ENCODE measurements around the gene MALT1.
"Not testable (repeated sequence)": the region's sequence is repeated elsewhere in the genome, so short reads cannot be mapped to it uniquely, and the experiment has no call there.

Gene MALT1

GRCh38 chr18:58766946-58767345 lies 95.7 kb downstream of the MALT1 start:
- Mint-ChIP-seq H3K27me3 (ENCODE audit: low read depth) (peaks cover 43% of the 10 kb centered on the region), H3K4me3 (no peak overlapping the region), H3K4me1 (peaks cover 17% of the 10 kb centered on the region), H3K9me3 (no peaks in the 10 kb centered on the region), H3K27ac (no peak overlapping the region), H3K36me3 (ENCODE audit: low read depth) (no peaks in the 10 kb centered on the region)
- no peak for TF ChIP-seq CTCF (IDR thresholded peaks at IDR 0.05; ENCODE audit: unreplicated experiment in 3 of 3)

- Mint-ChIP-seq H3K27me3 (ENCODE audit: low read depth) (peaks cover 51% of the 10 kb centered on the region), H3K9me3 (no peaks in the 10 kb centered on the region), H3K4me1 (peaks cover 13% of the 10 kb centered on the region), H3K4me3 (peak overlapping the region; percentile 56 to 69 (median 63)), H3K36me3 (ENCODE audit: low read depth) (no peaks in the 10 kb centered on the region), H3K27ac (peak overlapping the region in 1 of 3 experiments; percentile 48)
- TF ChIP-seq CTCF (IDR thresholded peaks at IDR 0.05; ENCODE audit: unreplicated experiment in 3 of 3) = peak; percentile 83 to 97 (median 88)
Measured at GRCh38 chr18:58768293-58768974, 97.2 kb downstream of the MALT1 start.

DNA sequence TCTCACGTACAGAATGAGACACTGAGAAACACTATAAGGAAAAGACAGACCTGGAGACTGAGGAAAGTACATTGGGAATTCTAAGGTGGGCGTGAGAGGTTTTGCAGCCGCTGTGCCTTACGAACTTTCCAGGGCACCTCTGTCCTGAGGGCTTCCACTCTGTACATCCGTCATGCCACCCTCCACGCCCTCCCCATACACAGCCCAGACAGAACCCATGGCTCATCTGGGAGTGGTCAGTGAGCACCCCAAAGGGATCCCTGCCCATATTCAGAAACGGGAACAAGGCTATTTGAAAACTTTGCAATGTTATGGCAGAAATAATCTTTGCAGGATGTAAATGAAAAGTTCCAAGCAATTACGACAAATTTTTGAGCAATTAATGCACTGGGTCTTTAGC lies 98.1 kb downstream of the MALT1 start:
- Mint-ChIP-seq H3K27ac (no peak overlapping the region), H3K4me3 (no peak overlapping the region), H3K4me1 (peaks cover 13% of the 10 kb centered on the region), H3K36me3 (ENCODE audit: low read depth) (no peaks in the 10 kb centered on the region), H3K9me3 (no peaks in the 10 kb centered on the region), H3K27me3 (ENCODE audit: low read depth) (peaks cover 50% of the 10 kb centered on the region)
- TF ChIP-seq CTCF (IDR thresholded peaks at IDR 0.05; ENCODE audit: unreplicated experiment in 3 of 3) = no peak

DNA sequence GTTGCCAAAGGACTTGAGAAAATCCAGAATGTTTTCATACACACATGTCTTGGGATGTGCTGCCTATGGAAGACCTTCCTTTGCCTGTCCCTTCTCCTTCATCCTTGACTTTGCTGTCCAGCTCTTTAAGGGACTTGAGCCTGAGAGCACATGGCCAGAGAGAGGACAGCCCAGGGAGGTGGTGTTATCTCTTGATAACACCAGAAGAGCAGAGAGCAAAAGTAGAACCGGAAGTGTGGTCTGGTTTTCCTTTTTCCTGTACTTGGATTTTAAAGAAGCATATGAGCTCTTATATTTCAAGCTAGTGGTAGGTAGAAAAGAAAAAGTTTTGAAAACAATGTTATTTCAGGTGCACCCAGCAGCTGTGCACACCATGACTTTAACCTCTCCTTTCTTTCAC lies 99.3 kb downstream of the MALT1 start:
- H3K27me3 Mint-ChIP-seq (ENCODE audit: low read depth) = peaks cover 42% of the 10 kb centered on the region
- no peaks in the 10 kb centered on the region for H3K36me3 Mint-ChIP-seq (ENCODE audit: low read depth)
- no peak overlapping the region for H3K4me3 Mint-ChIP-seq
- peaks cover 13% of the 10 kb centered on the region for H3K4me1 Mint-ChIP-seq
- H3K27ac Mint-ChIP-seq = no peak overlapping the region
- no peak for TF ChIP-seq CTCF (IDR thresholded peaks at IDR 0.05; ENCODE audit: unreplicated experiment in 3 of 3)
- H3K9me3 Mint-ChIP-seq = no peaks in the 10 kb centered on the region

DNA sequence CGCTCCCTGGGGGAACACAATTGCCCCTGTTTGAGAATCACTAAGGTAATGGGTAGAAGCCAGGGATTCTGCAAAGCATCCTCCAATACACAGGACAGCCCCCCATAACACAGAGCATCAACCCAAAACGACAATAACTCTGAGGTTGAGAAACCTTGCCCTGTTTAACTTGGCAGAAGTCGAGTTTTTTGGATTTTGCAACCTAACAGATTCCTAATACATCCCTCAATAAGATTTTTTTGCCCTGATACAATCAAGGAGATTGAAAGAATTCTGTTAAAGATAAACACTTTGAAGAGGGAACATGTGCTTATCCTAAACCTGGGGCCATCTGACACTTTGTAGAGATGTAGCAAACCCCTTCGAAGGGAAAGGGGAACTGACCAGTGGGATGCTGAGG lies 100.9 kb downstream of the MALT1 start:
- no peak for TF ChIP-seq CTCF (IDR thresholded peaks at IDR 0.05; ENCODE audit: unreplicated experiment in 3 of 3)
- H3K36me3 Mint-ChIP-seq (ENCODE audit: low read depth) = no peaks in the 10 kb centered on the region
- peaks cover 38% of the 10 kb centered on the region for H3K27me3 Mint-ChIP-seq (ENCODE audit: low read depth)
- H3K4me3 Mint-ChIP-seq = no peak overlapping the region
- no peaks in the 10 kb centered on the region for H3K9me3 Mint-ChIP-seq
- H3K27ac Mint-ChIP-seq = no peak overlapping the region
- H3K4me1 Mint-ChIP-seq = peaks cover 7% of the 10 kb centered on the region

DNA sequence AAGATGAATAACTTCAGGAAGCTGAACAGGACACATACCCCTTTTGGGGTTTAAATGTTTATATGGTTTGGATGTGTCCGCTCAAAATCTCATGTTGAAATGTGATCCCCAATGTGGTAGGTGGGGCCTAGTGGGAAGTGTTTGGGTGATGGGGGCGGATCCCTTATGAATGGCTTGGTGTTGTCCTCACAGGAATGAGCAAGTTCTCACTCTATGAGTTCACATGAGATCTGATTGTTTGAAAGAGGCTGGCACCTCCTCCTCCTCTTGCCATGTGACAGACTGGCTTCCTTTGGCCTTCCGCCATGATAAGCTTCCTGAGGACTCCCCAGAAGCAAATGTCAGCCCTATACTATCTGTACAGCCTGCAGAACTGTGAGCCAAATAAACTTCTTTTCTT lies 104.8 kb downstream of the MALT1 start:
- H3K4me1 Mint-ChIP-seq = no peaks in the 10 kb centered on the region
- no peak overlapping the region for H3K27ac Mint-ChIP-seq
- H3K27me3 Mint-ChIP-seq (ENCODE audit: low read depth) = peaks cover 21% of the 10 kb centered on the region
- H3K36me3 Mint-ChIP-seq (ENCODE audit: low read depth) = no peaks in the 10 kb centered on the region
- H3K9me3 Mint-ChIP-seq = no peaks in the 10 kb centered on the region
- no peak for TF ChIP-seq CTCF (IDR thresholded peaks at IDR 0.05; ENCODE audit: unreplicated experiment in 3 of 3)
- no peak overlapping the region for H3K4me3 Mint-ChIP-seq

DNA sequence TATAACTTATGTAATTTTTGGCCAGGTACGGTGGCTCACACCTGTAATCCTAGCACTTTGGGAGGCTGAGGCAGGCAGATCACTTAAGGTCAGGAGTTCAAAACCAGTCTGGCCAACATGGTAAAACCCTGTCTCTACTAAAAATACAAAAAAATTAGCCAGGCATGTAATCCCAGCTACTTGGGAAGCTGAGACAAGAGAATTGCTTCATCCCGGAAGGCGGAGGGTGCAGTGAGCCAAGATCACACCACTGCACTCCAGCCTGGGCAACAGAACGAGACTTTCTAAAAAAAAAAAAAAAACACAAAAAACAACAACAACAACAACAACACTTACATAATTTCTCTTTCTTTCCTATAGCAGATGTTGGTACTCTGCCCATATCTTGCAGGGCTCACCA lies 105.3 kb downstream of the MALT1 start:
- not testable (repeated sequence) for H3K4me3 Mint-ChIP-seq; H3K27ac Mint-ChIP-seq; H3K9me3 Mint-ChIP-seq; H3K4me1 Mint-ChIP-seq; H3K36me3 Mint-ChIP-seq (ENCODE audit: low read depth)
- peaks cover 22% of the 10 kb centered on the region for H3K27me3 Mint-ChIP-seq (ENCODE audit: low read depth)
